HG03520 (cell line): ENCODE measurements around the gene ACOXL.
"Not testable (repeated sequence)": the region's sequence is repeated elsewhere in the genome, so short reads cannot be mapped to it uniquely, and the experiment has no call there.

ENCODE experiments used
- ATAC-seq: cut with Tn5 transposase; IDR thresholded peaks from one replicate; pipeline ENCODE4 v1.9.1; 2021; ENCODE audit warnings: mild to moderate bottlenecking, moderate library complexity; ENCODE audit not compliant: unreplicated experiment

ACOXL gene

GRCh38 chr2:110852541-110853263 is 120.3 kb downstream of the ACOXL start:
- ATAC-seq = no peak

- ATAC-seq = no peak
These were observed 121.1 kb downstream of the ACOXL start for GRCh38 chr2:110853516-110853915.

- no peak for ATAC-seq
These were observed 121.6 kb downstream of the ACOXL start for GRCh38 chr2:110853948-110854347.

- ATAC-seq = no peak
These were observed 122.1 kb downstream of the ACOXL start for GRCh38 chr2:110854355-110855081.

GRCh38 chr2:110855841-110856240 is 123.5 kb downstream of the ACOXL start:
- ATAC-seq = not testable (repeated sequence)

GRCh38 chr2:110858135-110858725 is 125.9 kb downstream of the ACOXL start:
- ATAC-seq = peak; percentile 84

- ATAC-seq = no peak
These were observed 126.8 kb downstream of the ACOXL start for GRCh38 chr2:110858993-110859701.

- no peak for ATAC-seq
These were observed 128.3 kb downstream of the ACOXL start for GRCh38 chr2:110860630-110861029.

- ATAC-seq = no peak
These were observed 129.4 kb downstream of the ACOXL start for GRCh38 chr2:110861616-110862260.

GRCh38 chr2:110863726-110864125 is 131.4 kb downstream of the ACOXL start:
- ATAC-seq = no peak

- no peak for ATAC-seq
These were observed 131.8 kb downstream of the ACOXL start for GRCh38 chr2:110864176-110864575.

GRCh38 chr2:110864731-110865130 is 132.4 kb downstream of the ACOXL start:
- ATAC-seq = no peak

- ATAC-seq = peak; percentile 88
These were observed 132.8 kb downstream of the ACOXL start for GRCh38 chr2:110865188-110865587.

GRCh38 chr2:110866045-110866444 is 133.7 kb downstream of the ACOXL start:
- ATAC-seq = no peak

- ATAC-seq = no peak
These were observed 134.1 kb downstream of the ACOXL start for GRCh38 chr2:110866466-110866865.

GRCh38 chr2:110867078-110867477 is 134.7 kb downstream of the ACOXL start:
- no peak for ATAC-seq

GRCh38 chr2:110868971-110869370 is 136.6 kb downstream of the ACOXL start:
- no peak for ATAC-seq

- no peak for ATAC-seq
These were observed 137.4 kb downstream of the ACOXL start for GRCh38 chr2:110869472-110870446.

GRCh38 chr2:110870545-110870944 is 138.2 kb downstream of the ACOXL start:
- no peak for ATAC-seq

GRCh38 chr2:110871637-110872036 is 139.3 kb downstream of the ACOXL start:
- no peak for ATAC-seq
